ENCODE results near the gene HSPBP1.

- TF ChIP-seq EZH2 (optimal IDR thresholded peaks at IDR 0.05; ENCODE audit: low read depth, low read length), result no peak
- no peak for TF ChIP-seq CTCF (IDR thresholded peaks at IDR 0.05; ENCODE audit: low read length)
- TF ChIP-seq EZH2phosphoT487 (IDR thresholded peaks at IDR 0.05; ENCODE audit: low read length), result no peak
Measured at GRCh38 chr19:55324662-55325061, 44.8 kb upstream of the HSPBP1 start.

Measured in MM.1S (cell line).